HG02678 (cell line): ENCODE results near the gene UPK3B.
A peak's percentile ranks its signal among the peaks of the same experiment; 100 is the strongest.
"Not testable (repeated sequence)": the region's sequence is repeated elsewhere in the genome, so short reads cannot be mapped to it uniquely, and the experiment has no call there.

Source experiments
- ATAC-seq: cut with Tn5 transposase; IDR thresholded peaks from one replicate; pipeline ENCODE4 v1.9.1; 2021; ENCODE audit warnings: mild to moderate bottlenecking, moderate library complexity; ENCODE audit not compliant: unreplicated experiment

The UPK3B gene

GRCh38 chr7:76512941-76513816, 2.8 kb downstream of the UPK3B start:
- no peak for ATAC-seq

DNA sequence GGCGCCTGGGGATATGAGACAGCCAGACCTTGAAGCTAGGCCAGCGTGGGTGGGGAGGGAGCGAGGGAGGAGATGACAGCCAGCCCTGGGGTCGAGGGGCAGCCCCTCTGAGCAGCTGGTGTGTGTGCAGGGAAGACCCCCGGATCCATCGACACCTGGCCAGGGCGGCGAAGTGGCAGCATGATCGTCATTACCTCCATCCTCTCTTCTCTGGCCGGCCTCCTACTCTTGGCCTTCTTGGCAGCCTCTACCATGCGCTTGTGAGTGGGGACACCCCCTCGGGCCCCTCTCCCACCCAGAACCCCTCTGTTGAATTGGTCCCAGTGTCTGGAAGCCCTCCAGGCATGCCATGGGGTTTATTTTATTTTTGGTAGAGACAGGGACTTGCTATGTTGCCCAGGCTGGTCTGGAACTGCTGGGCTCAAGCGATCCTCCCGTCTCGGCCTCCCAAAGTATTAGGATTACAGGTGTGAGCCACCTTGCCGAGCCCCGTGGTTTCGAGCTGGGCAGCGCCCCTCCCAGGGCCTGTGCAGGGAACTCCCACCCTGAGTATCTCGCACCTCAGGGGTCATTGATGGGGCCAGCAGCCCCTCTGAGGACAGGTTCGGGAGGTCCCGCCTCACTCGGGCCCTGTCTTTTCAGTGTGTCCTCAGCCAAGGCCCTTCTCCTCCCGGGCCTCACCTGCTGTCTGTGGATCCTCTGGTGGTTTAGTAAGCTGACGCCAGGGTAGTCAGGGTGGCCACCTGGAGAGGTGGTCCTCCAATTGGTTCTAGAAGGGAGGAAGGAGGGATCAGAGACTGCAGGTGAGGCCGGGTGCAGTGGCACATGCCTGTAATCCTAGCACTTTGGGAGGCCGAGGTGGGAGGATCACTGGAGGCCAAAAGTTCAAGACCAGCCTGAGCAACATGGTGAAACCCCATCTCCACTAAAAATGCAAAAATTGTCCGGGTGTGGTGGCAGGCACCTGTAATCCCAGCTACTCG, 3.8 kb downstream of the UPK3B start:
- ATAC-seq = no peak

- ATAC-seq = no peak
Observed at GRCh38 chr7:76514926-76515771, 4.8 kb downstream of the UPK3B start.

DNA sequence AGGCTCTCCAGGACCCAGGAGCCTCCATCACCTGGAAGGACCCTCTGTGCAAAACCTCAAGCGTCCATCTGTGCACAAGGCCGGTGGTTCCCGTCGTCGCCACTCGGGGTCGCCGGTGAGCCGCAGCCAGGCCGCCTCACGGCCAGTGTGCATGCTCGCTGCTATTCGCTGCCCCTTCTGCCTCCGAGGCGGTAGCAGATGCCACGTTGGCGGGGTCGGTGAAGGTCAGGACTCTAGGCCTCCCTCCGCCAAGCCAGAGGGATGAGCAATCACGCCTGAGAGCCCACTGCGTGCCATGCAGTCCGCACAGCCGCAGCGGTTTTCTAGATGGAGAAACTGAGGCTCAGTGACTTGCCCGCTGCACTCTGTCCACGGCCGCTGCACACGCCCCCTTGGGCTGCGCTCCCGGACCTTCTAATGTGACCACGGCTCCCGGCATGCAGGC, 5.7 kb downstream of the UPK3B start:
- ATAC-seq = no peak

DNA sequence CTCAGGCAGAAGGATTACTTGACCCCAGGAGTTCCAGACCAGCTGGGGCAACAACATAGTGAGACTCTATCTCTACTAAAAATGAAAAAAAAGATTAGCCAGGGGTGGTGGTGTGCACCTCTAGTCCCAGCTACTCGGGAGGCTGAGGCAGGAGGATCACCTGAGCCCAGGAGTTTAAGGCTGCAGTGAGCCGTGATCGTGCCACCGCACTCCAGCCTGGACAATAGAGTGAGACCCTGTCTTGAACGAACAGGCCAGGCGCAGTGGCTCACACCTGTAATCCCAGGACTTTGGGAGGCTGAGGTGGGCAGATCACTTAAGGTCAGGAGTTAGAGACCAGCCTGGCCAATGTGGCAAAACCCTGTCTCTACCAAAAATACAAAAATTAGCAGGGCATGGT, 6.6 kb downstream of the UPK3B start:
- not testable (repeated sequence) for ATAC-seq

- ATAC-seq = not testable (repeated sequence)
Observed at GRCh38 chr7:76526183-76526582, 15.8 kb downstream of the UPK3B start.

GRCh38 chr7:76531643-76532042, 21.3 kb downstream of the UPK3B start:
- not testable (repeated sequence) for ATAC-seq

DNA sequence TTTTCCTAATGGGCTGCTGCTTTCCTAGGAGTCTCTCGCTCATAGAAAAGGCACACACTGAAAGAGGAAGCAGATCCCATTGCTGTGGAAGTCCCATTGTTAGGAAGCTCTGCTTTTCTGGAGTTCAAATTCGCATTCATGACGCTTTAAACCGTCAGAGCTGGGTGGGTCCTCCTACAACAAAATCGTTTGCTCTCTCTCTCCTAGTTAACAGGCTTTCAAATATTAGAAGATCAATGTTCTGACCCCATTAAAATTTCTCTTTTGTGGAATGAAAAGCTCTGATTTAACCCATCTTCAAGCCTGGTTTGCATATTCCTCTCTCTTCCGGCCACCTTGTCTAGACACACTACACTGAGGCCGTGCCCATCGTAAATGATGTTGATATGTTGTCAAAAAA, 32.8 kb downstream of the UPK3B start, which contains the start of gene SPDYE16:
SPDYE16 (minus strand) TSS at position 101 of the 400 bp plus-strand sequence. CDS start 1,838 bp downstream, outside the sequence.
- not testable (repeated sequence) for ATAC-seq

DNA sequence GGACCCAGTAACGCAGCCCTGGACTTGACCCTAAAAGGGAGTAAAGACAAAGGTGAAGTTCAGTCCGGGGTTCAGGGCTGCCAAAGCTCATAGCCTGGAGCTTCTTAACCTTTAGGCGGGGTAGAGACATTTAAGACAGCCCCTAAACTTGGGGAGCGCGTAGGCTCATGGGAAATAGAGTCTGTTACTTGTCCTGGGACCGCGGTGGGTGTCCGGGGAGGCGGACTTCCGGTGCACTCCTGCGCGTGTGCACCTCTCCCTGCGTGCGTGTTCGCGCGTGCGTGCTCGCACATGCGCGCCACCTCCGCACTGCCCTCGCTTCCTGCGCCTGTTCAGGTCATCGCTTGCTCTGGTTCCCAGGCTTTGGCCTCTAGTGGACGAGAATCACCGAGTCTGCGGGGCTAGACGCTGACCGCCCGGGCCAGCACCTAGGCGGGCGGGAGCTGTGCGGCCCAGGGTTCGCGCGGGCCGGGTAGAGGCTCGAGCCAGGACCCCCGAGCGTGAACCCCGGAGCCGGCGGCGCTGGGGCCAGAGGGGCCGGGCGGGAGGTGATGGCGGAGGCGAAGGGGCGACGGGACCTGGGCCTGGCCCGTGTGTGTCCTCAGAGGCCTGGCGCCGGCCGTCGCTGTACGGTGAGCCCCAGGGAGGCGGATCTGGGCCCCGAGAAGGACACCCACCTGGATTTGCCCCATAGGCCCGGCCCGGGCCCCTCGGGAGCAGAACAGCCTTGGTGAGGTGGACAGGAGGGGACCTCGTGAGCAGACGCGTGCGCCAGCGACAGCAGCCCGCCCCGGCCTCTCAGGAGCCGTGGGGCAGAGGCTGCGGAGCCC, 38.9 kb downstream of the UPK3B start:
- ATAC-seq = peak; percentile 99

DNA sequence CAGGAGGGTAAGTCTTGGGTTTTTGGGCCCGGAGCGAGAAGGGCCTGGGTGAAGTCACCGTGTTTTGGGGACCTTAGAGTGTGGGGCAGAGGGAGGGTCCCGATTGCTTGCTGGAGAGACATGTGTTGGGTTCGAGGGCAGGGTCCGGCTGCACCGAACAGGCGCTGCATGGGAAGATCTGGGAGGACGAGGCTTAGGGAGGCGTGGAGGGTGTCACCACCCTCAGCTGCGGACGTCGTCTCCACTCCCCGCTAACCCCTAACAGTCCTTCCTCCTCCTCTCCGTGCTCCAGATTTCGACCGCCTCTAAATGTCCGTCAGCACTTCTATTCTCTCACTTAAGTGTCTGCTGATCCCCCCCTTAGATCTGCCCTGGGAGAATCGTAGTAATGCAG, 39.5 kb downstream of the UPK3B start:
- not testable (repeated sequence) for ATAC-seq

DNA sequence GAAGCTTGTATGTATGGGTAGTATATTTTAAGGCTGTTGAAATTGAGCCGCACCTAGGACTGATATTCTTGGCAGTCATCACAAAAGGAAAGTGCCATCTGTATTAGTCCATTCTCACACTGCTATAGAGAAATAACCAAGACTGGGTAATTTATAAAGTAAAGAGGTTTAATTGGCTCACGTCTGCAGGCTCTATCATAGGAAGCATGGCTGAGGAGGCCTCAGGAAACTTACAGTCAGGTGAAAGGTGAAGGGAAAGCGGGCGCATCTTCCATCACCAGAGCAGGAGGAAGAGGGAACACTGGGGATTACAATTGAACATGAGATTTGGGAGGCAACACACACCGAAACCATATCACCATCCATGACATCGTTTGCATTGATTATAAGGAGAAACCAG, 41.6 kb downstream of the UPK3B start:
- not testable (repeated sequence) for ATAC-seq

DNA sequence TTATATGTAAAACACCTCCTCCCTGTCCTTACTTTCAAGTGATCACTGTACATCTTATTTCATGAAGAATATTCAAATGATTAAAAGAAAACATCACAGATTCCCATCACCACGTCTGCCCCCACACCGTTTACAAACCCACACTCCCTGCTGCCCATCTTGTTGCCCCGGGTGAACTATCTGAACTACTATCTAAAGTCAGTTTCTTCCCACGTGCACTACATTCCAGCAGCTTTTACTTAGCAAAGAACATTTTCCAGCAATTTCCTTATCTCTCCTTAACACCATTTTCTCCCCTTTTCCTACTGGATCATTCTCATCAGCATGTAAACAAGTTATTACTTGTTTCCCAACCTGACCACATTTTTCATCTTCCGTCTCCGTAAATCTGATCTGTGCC, 49.3 kb downstream of the UPK3B start:
- not testable (repeated sequence) for ATAC-seq

DNA sequence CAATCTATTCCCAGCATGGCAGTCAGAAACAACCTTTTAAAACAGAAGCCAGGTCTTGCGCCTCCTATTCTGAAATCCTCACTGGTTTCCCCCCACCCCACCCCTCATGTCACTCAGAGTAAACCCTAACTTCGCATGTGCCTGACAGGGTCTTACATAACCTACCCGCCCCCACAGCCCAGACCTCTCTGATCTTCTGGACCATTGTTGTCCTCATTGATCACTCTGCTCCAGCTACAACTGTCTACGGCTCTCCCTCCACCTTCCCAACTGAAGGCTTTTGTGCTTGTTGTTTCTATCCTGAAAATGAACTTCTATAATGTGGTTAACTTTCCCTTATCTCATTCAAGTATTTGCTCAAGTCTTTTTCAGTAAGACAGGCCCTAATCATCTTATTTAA, 49.8 kb downstream of the UPK3B start:
- not testable (repeated sequence) for ATAC-seq

GRCh38 chr7:76561342-76561741, 51.0 kb downstream of the UPK3B start:
- ATAC-seq = not testable (repeated sequence)

- not testable (repeated sequence) for ATAC-seq
Observed at GRCh38 chr7:76565001-76565400, 54.6 kb downstream of the UPK3B start.
